ENCODE results near the gene NCBP1. TPM values are rescaled to one million over a fixed set of nuclear protein-coding genes. Genes with fewer than 3 reads are reported as not detected.
A peak's percentile ranks its signal among the peaks of the same experiment; 100 is the strongest.

The NCBP1 gene
- total RNA-seq, 1 donor: 37.3 TPM

- H4K20me1 ChIP-seq (ENCODE audit: insufficient read depth, low read length): peaks cover 12% of the 10 kb centered on the region
- peak overlapping the region; percentile 88 for H3K4me3 ChIP-seq (ENCODE audit: insufficient read depth, low read length)
- H3K9me3 ChIP-seq (ENCODE audit: low read depth, low read length): no peaks in the 10 kb centered on the region
- DNase-seq (ENCODE audit: insufficient read length, low spot score, missing footprints): no peak
- H3K27ac ChIP-seq (ENCODE audit: low read depth, low read length): no peak overlapping the region
- H3K4me1 ChIP-seq (ENCODE audit: insufficient read depth, low read length): peaks cover 16% of the 10 kb centered on the region
- H3K36me3 ChIP-seq (ENCODE audit: insufficient read depth, low read length): peaks cover 7% of the 10 kb centered on the region
- TF ChIP-seq, protein P1, sequence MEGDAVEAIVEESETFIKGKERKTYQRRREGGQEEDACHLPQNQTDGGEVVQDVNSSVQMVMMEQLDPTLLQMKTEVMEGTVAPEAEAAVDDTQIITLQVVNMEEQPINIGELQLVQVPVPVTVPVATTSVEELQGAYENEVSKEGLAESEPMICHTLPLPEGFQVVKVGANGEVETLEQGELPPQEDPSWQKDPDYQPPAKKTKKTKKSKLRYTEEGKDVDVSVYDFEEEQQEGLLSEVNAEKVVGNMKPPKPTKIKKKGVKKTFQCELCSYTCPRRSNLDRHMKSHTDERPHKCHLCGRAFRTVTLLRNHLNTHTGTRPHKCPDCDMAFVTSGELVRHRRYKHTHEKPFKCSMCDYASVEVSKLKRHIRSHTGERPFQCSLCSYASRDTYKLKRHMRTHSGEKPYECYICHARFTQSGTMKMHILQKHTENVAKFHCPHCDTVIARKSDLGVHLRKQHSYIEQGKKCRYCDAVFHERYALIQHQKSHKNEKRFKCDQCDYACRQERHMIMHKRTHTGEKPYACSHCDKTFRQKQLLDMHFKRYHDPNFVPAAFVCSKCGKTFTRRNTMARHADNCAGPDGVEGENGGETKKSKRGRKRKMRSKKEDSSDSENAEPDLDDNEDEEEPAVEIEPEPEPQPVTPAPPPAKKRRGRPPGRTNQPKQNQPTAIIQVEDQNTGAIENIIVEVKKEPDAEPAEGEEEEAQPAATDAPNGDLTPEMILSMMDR (IDR thresholded peaks at IDR 0.05; ENCODE audit: extremely low read depth, low read depth, low read length): no peak
- H3K4me2 ChIP-seq (ENCODE audit: insufficient read depth, low read length): peak overlapping the region; percentile 78
- H3K79me2 ChIP-seq (ENCODE audit: insufficient read depth, low read length): peaks cover 39% of the 10 kb centered on the region
- H2AFZ ChIP-seq (ENCODE audit: low read length): no peak overlapping the region
- no peaks in the 10 kb centered on the region for H3K27me3 ChIP-seq (ENCODE audit: insufficient read depth, low read length)
Observed at GRCh38 chr9:97695390-97695789, 61.8 kb downstream of the NCBP1 start.

DNA sequence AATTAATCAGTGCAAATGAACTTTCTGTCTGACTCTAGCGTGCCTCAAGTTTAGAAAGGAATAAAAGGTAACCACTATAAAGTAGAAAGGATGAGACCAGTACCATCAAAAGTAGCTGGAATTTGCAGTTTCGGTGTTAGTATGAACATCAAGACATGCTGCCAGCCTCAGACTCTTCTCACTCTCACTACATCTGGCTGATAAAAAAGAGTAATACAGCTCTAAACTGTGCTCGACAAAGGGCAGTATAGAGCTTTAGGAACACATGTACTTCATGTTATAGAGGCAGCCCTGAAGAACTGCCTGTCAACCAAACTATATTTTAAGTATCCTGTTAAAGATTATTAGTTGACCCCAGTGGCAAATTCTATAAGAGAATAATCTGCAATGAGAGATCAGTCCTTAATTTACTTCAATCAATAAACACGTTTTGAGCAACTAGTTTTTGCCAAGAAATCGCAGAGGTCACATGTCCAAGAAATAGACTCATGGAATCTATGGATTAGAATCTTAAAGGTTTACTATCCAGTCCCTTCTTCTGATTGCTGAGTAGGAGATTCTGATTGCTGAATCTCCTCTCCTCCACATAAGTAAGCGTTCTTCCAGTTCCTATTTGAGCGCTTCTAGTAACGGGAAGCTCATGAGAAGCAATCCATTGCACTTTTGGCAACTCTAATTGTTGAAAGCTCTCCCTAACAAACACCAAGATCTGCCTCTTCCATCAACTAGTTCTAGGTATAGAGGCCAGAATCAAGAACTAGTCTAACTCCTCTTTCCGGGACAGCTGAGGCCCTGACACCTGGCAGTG is 62.6 kb downstream of the NCBP1 start:
- Histone ChIP-seq H3K4me3 (ENCODE audit: insufficient read depth, low read length) (peak overlapping the region; percentile 88), H2AFZ (ENCODE audit: low read length) (peak overlapping the region; percentile 89), H3K27me3 (ENCODE audit: insufficient read depth, low read length) (no peaks in the 10 kb centered on the region), H3K27ac (ENCODE audit: low read depth, low read length) (peak overlapping the region; percentile 76), H3K36me3 (ENCODE audit: insufficient read depth, low read length) (peaks cover 1% of the 10 kb centered on the region), H3K4me2 (ENCODE audit: insufficient read depth, low read length) (peak overlapping the region; percentile 78), H3K4me1 (ENCODE audit: insufficient read depth, low read length) (peaks cover 16% of the 10 kb centered on the region), H3K79me2 (ENCODE audit: insufficient read depth, low read length) (peaks cover 39% of the 10 kb centered on the region), H3K9me3 (ENCODE audit: low read depth, low read length) (no peaks in the 10 kb centered on the region), H4K20me1 (ENCODE audit: insufficient read depth, low read length) (peaks cover 12% of the 10 kb centered on the region)
- no peak for DNase-seq (ENCODE audit: insufficient read length, low spot score, missing footprints)
- TF ChIP-seq, protein P1 (IDR thresholded peaks at IDR 0.05; ENCODE audit: extremely low read depth, low read depth, low read length): no peak

DNA sequence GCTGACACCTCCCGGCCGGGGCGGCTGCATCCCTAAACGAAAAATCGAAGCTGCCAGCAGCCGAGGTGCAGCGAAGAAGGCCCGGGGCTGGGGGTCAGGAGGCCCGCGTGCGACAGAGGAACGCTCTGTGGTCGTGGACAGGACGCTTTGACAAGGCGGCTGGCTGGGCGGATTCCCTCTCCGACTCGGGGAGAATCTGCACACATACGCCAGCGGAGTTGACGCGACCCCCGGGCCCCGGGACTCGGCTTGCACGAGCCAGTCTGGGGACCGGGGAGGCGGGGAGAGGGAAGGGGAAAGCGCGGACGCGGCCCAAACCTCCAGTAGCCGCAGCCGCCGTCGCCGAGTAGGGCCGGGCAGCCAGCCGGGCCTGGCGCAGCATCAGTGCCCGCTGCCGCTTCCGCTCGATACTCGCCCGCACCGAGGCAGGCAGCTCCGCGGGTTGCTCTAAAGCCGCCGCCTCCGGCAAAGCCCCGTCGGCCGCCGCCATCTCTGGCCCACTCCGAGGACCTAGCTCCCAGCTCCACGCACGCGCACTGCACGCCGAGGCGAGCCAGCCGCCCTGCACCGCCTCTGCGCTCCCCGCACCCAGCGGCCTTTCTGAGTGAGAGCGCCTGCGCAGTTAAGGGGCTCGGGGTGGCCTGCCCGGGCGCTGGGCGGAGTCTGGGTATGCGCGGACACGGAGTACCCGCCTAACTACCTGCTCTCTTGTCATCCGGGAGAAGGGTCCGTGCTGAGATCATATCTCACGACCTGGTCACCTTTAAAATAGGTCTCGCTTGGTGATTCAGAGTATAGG is 63.4 kb downstream of the NCBP1 start, which contains the start of gene XPA:
XPA (minus strand) TSS at position 538 of the 799 bp plus-strand sequence; CDS start at position 490, 48 bp downstream.
- Histone ChIP-seq H3K27ac (ENCODE audit: low read depth, low read length) (peak within 1 kb of the TSS; percentile 76), H3K4me3 (ENCODE audit: insufficient read depth, low read length) (peak within 1 kb of the TSS; percentile 88), H3K4me1 (ENCODE audit: insufficient read depth, low read length) (peaks cover 16% of the 10 kb centered on the region), H3K4me2 (ENCODE audit: insufficient read depth, low read length) (peak within 1 kb of the TSS; percentile 78), H2AFZ (ENCODE audit: low read length) (peak within 1 kb of the TSS; percentile 89), H3K36me3 (ENCODE audit: insufficient read depth, low read length) (no peaks in the 10 kb centered on the region), H3K9me3 (ENCODE audit: low read depth, low read length) (no peaks in the 10 kb centered on the region), H4K20me1 (ENCODE audit: insufficient read depth, low read length) (peaks cover 12% of the 10 kb centered on the region), H3K27me3 (ENCODE audit: insufficient read depth, low read length) (peaks cover 4% of the 10 kb centered on the region), H3K79me2 (ENCODE audit: insufficient read depth, low read length) (peaks cover 39% of the 10 kb centered on the region)
- peak; percentile 98 for DNase-seq (ENCODE audit: insufficient read length, low spot score, missing footprints)
- TF ChIP-seq, protein P1 (IDR thresholded peaks at IDR 0.05; ENCODE audit: extremely low read depth, low read depth, low read length): no peak
